SK-N-SH (cell line): ENCODE measurements around the gene IPCEF1. TPM values are rescaled to one million over a fixed set of nuclear protein-coding genes. Genes with fewer than 3 reads are reported as not detected.

Experiments used
- CTCF ChIA-PET: fragments of 300-600, 350-600 bp; formaldehyde crosslinking; extraction: SDS; loops from one replicate; lab custom pipeline; 2021; lab: Yijun Ruan, JAX
- POLR2A ChIA-PET: fragments of 350-600 bp; sonication (Branson Sonifier 250); formaldehyde crosslinking; extraction: SDS; loops from one replicate; lab custom pipeline; 2020; ENCODE audit warnings: antibody characterized with exemption, inconsistent platforms; lab: Yijun Ruan, JAX
- DNase-seq: peaks from one replicate; pipeline ENCODE4 v3.0.0; 2012
- H2AFZ ChIP-seq: fragments of 200-600 bp; sonication (generic); 2 replicates; pipeline ENCODE4 v1.8.1; 2016; ENCODE audit warnings: antibody characterized with exemption, mild to moderate bottlenecking, low read depth
- H3F3A ChIP-seq: fragments of 200-600 bp; sonication (generic); replicated peaks from 2 replicates; pipeline ENCODE3; 2016; ENCODE audit warnings: antibody characterized with exemption, mild to moderate bottlenecking; ENCODE audit not compliant: insufficient read depth
- H3K27ac ChIP-seq, 2 experiments: fragments of 200-500 bp in 1 of 2; fragments of 200-600 bp in 1 of 2; sonication (Bioruptor generic) in 1 of 2; sonication (generic), shearing (Covaris generic) in 1 of 2; 2 replicates each; pipeline versions ENCODE4 v1.5.1 to v1.6.1; 2014 to 2016; ENCODE audit warnings: low read depth in 2 of 2, inconsistent platforms in 1 of 2, low read length in 1 of 2, mild to moderate bottlenecking in 1 of 2, mixed read lengths in 1 of 2
- H3K27me3 ChIP-seq: fragments of 200-600 bp; sonication (generic), shearing (Covaris generic); 2 replicates; pipeline ENCODE4 v1.6.1; 2016; ENCODE audit warnings: mixed run types; ENCODE audit not compliant: insufficient read depth
- H3K36me3 ChIP-seq, 2 experiments: fragments of 200-500 bp in 1 of 2; fragments of 200-600 bp in 1 of 2; sonication (Bioruptor generic) in 1 of 2; sonication (generic) in 1 of 2; replicated peaks in 1 of 2; 2 replicates each; pipeline versions ENCODE3 to v1.5.1; 2014 to 2016; ENCODE audit warnings: low read length in 1 of 2, mild to moderate bottlenecking in 1 of 2; ENCODE audit not compliant: insufficient read depth in 2 of 2, control insufficient read depth in 1 of 2
- H3K4me1 ChIP-seq, 2 experiments: fragments of 200-500 bp in 1 of 2; fragments of 200-600 bp in 1 of 2; sonication (Bioruptor generic) in 1 of 2; sonication (generic), shearing (Covaris generic) in 1 of 2; 2 replicates each; pipeline versions ENCODE4 v1.5.1 to v1.6.1; 2014 to 2016; ENCODE audit warnings: low read depth in 1 of 2, low read length in 1 of 2, mixed run types in 1 of 2; ENCODE audit not compliant: insufficient read depth in 2 of 2, control insufficient read depth in 1 of 2
- H3K4me2 ChIP-seq: fragments of 200-600 bp; sonication (generic), shearing (Covaris generic); 2 replicates; pipeline ENCODE4 v1.6.1; 2017; ENCODE audit warnings: mixed run types
- H3K4me3 ChIP-seq, 2 experiments: fragments of 200-500 bp in 1 of 2; fragments of 200-600 bp in 1 of 2; sonication (Bioruptor generic) in 1 of 2; sonication (generic), shearing (Covaris generic) in 1 of 2; 2 replicates each; pipeline versions ENCODE4 v1.5.1 to v1.8.1; 2014 to 2016; ENCODE audit warnings: low read depth in 2 of 2, inconsistent platforms in 1 of 2, low read length in 1 of 2, mild to moderate bottlenecking in 1 of 2, mixed read lengths in 1 of 2, moderate library complexity in 1 of 2
- H3K79me2 ChIP-seq: fragments of 200-600 bp; sonication (generic); 2 replicates; pipeline ENCODE4 v1.8.1; 2017; ENCODE audit warnings: mild to moderate bottlenecking; ENCODE audit not compliant: insufficient read depth
- H3K9ac ChIP-seq: fragments of 200-600 bp; sonication (generic); 2 replicates; pipeline ENCODE4 v1.6.1; 2017; ENCODE audit warnings: mixed run types
- H3K9me2 ChIP-seq: fragments of 200-600 bp; sonication (generic); 2 replicates; pipeline ENCODE4 v1.6.1; 2017; ENCODE audit warnings: mixed run types
- H3K9me3 ChIP-seq: fragments of 200-600 bp; sonication (generic); 2 replicates; pipeline ENCODE4 v1.6.1; 2017; ENCODE audit warnings: mixed run types, mild to moderate bottlenecking, moderate library complexity
- H4K20me1 ChIP-seq: fragments of 200-600 bp; sonication (generic); 2 replicates; pipeline ENCODE4 v1.6.1; 2017; ENCODE audit warnings: mild to moderate bottlenecking, mixed run types; ENCODE audit not compliant: insufficient read depth
- CHD2 ChIP-seq: fragments of 150-350 bp; IDR thresholded peaks from 2 replicates; pipeline ENCODE4 v1.6.1; 2018; ENCODE audit warnings: low read length; ENCODE audit not compliant: partially characterized antibody
- FOXJ3 ChIP-seq: sonication (generic); formaldehyde crosslinking; IDR thresholded peaks from 2 replicates; pipeline ENCODE4 v1.5.1; 2020; ENCODE audit warnings: mild to moderate bottlenecking, missing genetic modification reagents
- JUND ChIP-seq: IDR thresholded peaks from 2 replicates; pipeline ENCODE4 v1.4.0; 2012
- MEF2A ChIP-seq: IDR thresholded peaks from 2 replicates; pipeline ENCODE4 v1.4.0; 2012; ENCODE audit warnings: low read depth, borderline replicate concordance
- NFIC ChIP-seq: IDR thresholded peaks from 2 replicates; pipeline ENCODE4 v1.4.0; 2012; ENCODE audit warnings: borderline replicate concordance
- RAD21 ChIP-seq: IDR thresholded peaks from 2 replicates; pipeline ENCODE4 v1.6.1; 2012; ENCODE audit warnings: mild to moderate bottlenecking, low read length
- RXRA ChIP-seq: IDR thresholded peaks from 2 replicates; pipeline ENCODE4 v1.4.0; 2012; ENCODE audit warnings: low read depth, mild to moderate bottlenecking, borderline replicate concordance
- SIN3A ChIP-seq: IDR thresholded peaks from 2 replicates; pipeline ENCODE4 v1.6.1; 2012; ENCODE audit warnings: low read depth, mild to moderate bottlenecking, low read length, moderate library complexity, borderline replicate concordance
- TCF12 ChIP-seq: IDR thresholded peaks from 2 replicates; pipeline ENCODE4 v1.4.0; 2012
- YY1 ChIP-seq: IDR thresholded peaks from 2 replicates; pipeline ENCODE4 v1.4.0; 2012; ENCODE audit warnings: low read depth, mild to moderate bottlenecking
- WGBS: methylation state at CpG from one replicate; pipeline ENCODE4 v1.1.6; 2017; ENCODE audit warnings: low lambda C conversion rate; 5-methylcytosine and 5-hydroxymethylcytosine counted together
- polyA plus RNA-seq, 3 experiments: library from polyadenylated mRNA; depleted of rRNA; stranded (reverse); fragments of >200 nt; gene quantifications; 2 replicates each; pipeline ENCODE4 v1.2.3, GENCODE V29; 2012
- TF ChIP-seq, protein P1 (sequence below): fragments of 150-350 bp; IDR thresholded peaks from 2 replicates; pipeline ENCODE4 v1.6.1; 2016; ENCODE audit warnings: mild to moderate bottlenecking, low read depth, low read length
- TF ChIP-seq, protein P2 (sequence below): IDR thresholded peaks from 2 replicates; pipeline ENCODE4 v1.4.0; 2012; ENCODE audit warnings: low read depth
- TF ChIP-seq, protein P3 (sequence below): IDR thresholded peaks from 2 replicates; pipeline ENCODE4 v1.4.0; 2012; ENCODE audit warnings: low read depth, borderline replicate concordance
- TF ChIP-seq, protein P4 (sequence below): IDR thresholded peaks from 2 replicates; pipeline ENCODE4; 2012

Gene IPCEF1
- polyA plus RNA-seq, 1 of the 3 experiments (the other 2 are of a cell fraction) = not detected

DNA sequence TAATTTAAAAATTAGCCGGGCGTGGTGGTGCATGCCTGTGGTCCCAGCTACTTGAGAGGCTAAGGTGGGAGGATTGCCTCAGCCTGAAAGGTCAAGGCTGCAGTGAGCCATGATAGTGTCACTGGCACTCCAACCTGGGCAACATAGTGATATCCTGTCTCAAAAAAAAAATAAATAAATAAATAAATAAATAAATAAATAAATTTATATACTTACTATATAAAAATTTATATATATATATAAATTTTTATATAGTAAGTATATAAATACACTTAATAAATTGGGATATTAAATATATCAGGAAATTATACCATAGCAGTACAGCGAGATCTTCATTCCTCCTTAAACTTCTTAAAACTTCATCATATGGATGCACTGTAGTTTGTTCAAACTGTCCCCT, 23.0 kb upstream of the IPCEF1 start (continued):
- no peak for TF ChIP-seq CHD2
- TF ChIP-seq JUND = no peak
- TF ChIP-seq FOXJ3 (CRISPR knock-in tag) = no peak
- no peak for TF ChIP-seq RXRA

DNA sequence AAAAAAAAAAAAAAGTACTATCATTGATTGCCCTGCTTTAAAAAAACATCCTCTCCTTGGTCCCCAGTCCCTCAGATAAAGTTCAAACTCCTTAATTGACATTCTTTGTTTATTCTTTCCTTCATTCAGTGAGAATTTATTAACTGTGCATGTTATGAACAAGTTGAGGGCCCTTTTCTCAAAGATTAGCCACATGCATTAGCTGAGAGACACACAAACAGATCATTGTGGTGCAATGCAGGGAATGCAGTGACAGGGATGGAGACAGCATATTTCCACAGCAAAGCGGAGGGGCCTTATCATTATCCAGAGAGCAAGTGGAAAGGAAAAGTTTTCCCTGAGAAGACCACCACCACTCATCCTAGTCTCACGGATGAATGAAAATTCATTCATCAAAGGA, 21.9 kb upstream of the IPCEF1 start:
- Histone ChIP-seq H3K4me1 (no peaks in the 10 kb centered on the region), H2AFZ (no peak overlapping the region), H3K4me3 (no peak overlapping the region), H3K4me2 (no peak overlapping the region), H3K79me2 (no peaks in the 10 kb centered on the region), H3K9me3 (no peaks in the 10 kb centered on the region), H3K9ac (no peak overlapping the region), H3K9me2 (no peaks in the 10 kb centered on the region), H3K27me3 (no peaks in the 10 kb centered on the region), H3F3A (no peaks in the 10 kb centered on the region), H4K20me1 (no peaks in the 10 kb centered on the region), H3K36me3 (no peaks in the 10 kb centered on the region), H3K27ac (no peak overlapping the region)
- ChIA-PET POLR2A (no interaction called here), CTCF (interaction anchor here (0.6 kb wide), 1 partner anchor 21 kb away, joined by 3 read pairs; no protein-coding TSS in a partner anchor)
- 97% methylated on average over 2 of the region's 2 CpGs for WGBS
- TF ChIP-seq, protein P1, sequence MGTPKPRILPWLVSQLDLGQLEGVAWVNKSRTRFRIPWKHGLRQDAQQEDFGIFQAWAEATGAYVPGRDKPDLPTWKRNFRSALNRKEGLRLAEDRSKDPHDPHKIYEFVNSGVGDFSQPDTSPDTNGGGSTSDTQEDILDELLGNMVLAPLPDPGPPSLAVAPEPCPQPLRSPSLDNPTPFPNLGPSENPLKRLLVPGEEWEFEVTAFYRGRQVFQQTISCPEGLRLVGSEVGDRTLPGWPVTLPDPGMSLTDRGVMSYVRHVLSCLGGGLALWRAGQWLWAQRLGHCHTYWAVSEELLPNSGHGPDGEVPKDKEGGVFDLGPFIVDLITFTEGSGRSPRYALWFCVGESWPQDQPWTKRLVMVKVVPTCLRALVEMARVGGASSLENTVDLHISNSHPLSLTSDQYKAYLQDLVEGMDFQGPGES = no peak
- TF ChIP-seq NFIC = no peak
- TF ChIP-seq, protein P2, sequence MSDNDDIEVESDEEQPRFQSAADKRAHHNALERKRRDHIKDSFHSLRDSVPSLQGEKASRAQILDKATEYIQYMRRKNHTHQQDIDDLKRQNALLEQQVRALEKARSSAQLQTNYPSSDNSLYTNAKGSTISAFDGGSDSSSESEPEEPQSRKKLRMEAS = no peak
- no peak for TF ChIP-seq MEF2A
- DNase-seq = no peak

DNA sequence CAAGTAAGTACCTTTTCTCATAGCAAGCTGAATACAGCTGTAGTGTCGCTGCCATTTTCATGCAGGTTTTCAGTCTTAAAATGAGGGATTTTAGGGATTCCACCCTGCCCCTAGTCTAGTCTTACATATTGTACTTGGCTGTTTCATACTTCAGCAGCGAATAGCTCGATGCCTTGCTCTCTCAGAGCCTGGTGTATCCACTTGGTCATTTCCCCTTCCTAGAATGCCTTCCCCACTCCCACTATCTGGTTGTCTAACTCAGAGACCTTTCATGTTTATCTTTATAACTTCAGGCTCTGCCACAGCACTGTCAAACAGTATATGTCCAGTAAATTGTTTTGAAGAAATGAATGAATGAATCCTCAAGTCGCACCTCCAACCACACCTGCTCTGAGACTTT, 21.1 kb upstream of the IPCEF1 start:
- TF ChIP-seq FOXJ3 (CRISPR knock-in tag) (no peak), YY1 (no peak), RAD21 (no peak), SIN3A (no peak), TCF12 (no peak), JUND (no peak)
- TF ChIP-seq, protein P3, sequence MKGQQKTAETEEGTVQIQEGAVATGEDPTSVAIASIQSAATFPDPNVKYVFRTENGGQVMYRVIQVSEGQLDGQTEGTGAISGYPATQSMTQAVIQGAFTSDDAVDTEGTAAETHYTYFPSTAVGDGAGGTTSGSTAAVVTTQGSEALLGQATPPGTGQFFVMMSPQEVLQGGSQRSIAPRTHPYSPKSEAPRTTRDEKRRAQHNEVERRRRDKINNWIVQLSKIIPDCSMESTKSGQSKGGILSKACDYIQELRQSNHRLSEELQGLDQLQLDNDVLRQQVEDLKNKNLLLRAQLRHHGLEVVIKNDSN = no peak
- TF ChIP-seq, protein P4, sequence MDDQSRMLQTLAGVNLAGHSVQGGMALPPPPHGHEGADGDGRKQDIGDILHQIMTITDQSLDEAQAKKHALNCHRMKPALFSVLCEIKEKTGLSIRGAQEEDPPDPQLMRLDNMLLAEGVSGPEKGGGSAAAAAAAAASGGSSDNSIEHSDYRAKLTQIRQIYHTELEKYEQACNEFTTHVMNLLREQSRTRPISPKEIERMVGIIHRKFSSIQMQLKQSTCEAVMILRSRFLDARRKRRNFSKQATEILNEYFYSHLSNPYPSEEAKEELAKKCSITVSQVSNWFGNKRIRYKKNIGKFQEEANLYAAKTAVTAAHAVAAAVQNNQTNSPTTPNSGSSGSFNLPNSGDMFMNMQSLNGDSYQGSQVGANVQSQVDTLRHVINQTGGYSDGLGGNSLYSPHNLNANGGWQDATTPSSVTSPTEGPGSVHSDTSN = no peak
- no peaks in the 10 kb centered on the region for H3K36me3 ChIP-seq
- no peak overlapping the region for H2AFZ ChIP-seq
- CTCF ChIA-PET = no interaction called here
- H3K4me1 ChIP-seq = no peaks in the 10 kb centered on the region
- no peak for DNase-seq
- 97% methylated on average over 4 of the region's 4 CpGs for WGBS
- H4K20me1 ChIP-seq = no peaks in the 10 kb centered on the region
- POLR2A ChIA-PET = no interaction called here
- no peak overlapping the region for H3K4me2 ChIP-seq
- H3K79me2 ChIP-seq = no peaks in the 10 kb centered on the region
- H3F3A ChIP-seq = no peaks in the 10 kb centered on the region
- H3K9ac ChIP-seq = no peak overlapping the region
- no peak overlapping the region for H3K4me3 ChIP-seq
- H3K9me2 ChIP-seq = no peaks in the 10 kb centered on the region
- H3K9me3 ChIP-seq = no peaks in the 10 kb centered on the region
- no peaks in the 10 kb centered on the region for H3K27me3 ChIP-seq
- H3K27ac ChIP-seq = no peak overlapping the region
